Panc1 (cell line): Measurements from ENCODE around the gene SIL1.

ENCODE experiments used
- TF ChIP-seq, protein P1 (sequence below), 2 experiments: IDR thresholded peaks; 2 replicates each; pipeline ENCODE4 v1.6.1; 2011 to 2012; ENCODE audit warnings: low read depth in 2 of 2, control low read depth in 1 of 2, low read length in 1 of 2, mild to moderate bottlenecking in 1 of 2, moderate library complexity in 1 of 2; ENCODE audit not compliant: insufficient read depth in 1 of 2
- TF ChIP-seq, protein P2 (sequence below): fragments of 450-650 bp; IDR thresholded peaks from 2 replicates; pipeline ENCODE4 v1.5.1; 2017; ENCODE audit warnings: mild to moderate bottlenecking

DNA sequence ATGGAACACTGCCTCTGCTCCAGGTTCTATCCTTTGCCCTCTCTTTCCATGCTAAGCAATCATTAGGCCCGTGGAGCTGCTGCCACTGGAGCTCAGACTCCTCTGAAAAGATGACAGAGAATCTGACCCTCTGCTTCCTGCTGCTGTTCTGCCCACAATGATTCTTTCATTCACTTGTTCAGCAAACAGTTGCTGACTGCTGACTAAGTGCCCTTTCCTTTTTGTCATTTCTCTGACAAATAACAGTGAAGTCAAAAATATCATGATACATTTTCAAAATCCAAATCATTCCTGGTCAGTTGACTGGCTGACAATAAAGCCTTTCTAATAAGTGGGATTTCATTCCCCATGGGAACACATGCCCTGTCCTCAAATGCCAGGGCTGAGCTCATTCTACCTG lies 110.1 kb downstream of the SIL1 start:
- TF ChIP-seq, protein P1, sequence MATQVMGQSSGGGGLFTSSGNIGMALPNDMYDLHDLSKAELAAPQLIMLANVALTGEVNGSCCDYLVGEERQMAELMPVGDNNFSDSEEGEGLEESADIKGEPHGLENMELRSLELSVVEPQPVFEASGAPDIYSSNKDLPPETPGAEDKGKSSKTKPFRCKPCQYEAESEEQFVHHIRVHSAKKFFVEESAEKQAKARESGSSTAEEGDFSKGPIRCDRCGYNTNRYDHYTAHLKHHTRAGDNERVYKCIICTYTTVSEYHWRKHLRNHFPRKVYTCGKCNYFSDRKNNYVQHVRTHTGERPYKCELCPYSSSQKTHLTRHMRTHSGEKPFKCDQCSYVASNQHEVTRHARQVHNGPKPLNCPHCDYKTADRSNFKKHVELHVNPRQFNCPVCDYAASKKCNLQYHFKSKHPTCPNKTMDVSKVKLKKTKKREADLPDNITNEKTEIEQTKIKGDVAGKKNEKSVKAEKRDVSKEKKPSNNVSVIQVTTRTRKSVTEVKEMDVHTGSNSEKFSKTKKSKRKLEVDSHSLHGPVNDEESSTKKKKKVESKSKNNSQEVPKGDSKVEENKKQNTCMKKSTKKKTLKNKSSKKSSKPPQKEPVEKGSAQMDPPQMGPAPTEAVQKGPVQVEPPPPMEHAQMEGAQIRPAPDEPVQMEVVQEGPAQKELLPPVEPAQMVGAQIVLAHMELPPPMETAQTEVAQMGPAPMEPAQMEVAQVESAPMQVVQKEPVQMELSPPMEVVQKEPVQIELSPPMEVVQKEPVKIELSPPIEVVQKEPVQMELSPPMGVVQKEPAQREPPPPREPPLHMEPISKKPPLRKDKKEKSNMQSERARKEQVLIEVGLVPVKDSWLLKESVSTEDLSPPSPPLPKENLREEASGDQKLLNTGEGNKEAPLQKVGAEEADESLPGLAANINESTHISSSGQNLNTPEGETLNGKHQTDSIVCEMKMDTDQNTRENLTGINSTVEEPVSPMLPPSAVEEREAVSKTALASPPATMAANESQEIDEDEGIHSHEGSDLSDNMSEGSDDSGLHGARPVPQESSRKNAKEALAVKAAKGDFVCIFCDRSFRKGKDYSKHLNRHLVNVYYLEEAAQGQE (IDR thresholded peaks at IDR 0.05; ENCODE audit: insufficient read depth in 1 of 2, low read depth in 2 of 2, low read length in 1 of 2) = no peak
- TF ChIP-seq, protein P2, sequence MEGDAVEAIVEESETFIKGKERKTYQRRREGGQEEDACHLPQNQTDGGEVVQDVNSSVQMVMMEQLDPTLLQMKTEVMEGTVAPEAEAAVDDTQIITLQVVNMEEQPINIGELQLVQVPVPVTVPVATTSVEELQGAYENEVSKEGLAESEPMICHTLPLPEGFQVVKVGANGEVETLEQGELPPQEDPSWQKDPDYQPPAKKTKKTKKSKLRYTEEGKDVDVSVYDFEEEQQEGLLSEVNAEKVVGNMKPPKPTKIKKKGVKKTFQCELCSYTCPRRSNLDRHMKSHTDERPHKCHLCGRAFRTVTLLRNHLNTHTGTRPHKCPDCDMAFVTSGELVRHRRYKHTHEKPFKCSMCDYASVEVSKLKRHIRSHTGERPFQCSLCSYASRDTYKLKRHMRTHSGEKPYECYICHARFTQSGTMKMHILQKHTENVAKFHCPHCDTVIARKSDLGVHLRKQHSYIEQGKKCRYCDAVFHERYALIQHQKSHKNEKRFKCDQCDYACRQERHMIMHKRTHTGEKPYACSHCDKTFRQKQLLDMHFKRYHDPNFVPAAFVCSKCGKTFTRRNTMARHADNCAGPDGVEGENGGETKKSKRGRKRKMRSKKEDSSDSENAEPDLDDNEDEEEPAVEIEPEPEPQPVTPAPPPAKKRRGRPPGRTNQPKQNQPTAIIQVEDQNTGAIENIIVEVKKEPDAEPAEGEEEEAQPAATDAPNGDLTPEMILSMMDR = no peak
